ENCODE measurements around the gene RHBDL3.
A peak's percentile ranks its signal among the peaks of the same experiment; 100 is the strongest.
"Not testable (repeated sequence)": the region's sequence is repeated elsewhere in the genome, so short reads cannot be mapped to it uniquely, and the experiment has no call there.

Gene RHBDL3

DNA sequence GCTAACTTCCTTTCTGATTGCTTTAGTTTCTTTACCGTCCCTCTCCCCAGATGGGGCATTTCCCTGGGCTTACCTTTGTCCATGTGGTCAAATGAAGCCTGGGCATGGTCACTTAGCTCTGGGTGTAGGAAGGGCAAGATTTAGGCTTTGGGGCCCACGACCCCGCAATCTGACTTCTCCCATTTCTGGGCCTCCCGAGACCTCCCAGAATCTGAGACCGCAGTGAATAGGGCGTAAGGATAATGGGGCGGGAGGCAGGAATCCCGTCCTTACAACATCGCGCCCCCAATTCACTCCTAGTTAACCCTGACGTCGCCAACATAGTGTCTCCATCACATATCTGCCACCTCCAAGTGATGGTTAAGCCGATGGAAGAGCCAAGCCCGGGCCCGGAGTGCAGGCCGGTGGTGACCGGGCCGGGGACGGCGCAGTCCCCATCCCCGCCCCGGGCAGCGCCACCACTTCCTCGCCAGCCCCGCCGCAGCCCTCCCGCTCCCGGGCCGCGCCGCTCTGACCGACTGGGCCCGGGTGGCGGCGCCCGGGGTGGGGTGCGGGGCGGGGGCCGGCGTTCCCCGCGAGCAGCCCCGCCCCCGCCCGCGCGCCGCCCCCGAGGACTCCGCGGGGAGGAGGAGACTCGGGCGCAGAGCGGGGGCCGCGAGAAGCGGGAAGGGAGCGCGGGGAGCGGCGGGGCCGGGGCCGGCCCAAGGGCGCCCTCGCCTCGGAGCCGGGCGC lies at the start of gene RHBDL3:
Gene RHBDL3, plus strand, starts transcription at position 641 of the 732 bp plus-strand sequence. CDS start 358 bp downstream, outside the sequence.
- DNase-seq = no peak

GRCh38 chr17:32222621-32223020 lies 43.0 kb upstream of the RHBDL3 start:
- DNase-seq = no peak

GRCh38 chr17:32223703-32224102 lies 41.9 kb upstream of the RHBDL3 start:
- DNase-seq = no peak

DNA sequence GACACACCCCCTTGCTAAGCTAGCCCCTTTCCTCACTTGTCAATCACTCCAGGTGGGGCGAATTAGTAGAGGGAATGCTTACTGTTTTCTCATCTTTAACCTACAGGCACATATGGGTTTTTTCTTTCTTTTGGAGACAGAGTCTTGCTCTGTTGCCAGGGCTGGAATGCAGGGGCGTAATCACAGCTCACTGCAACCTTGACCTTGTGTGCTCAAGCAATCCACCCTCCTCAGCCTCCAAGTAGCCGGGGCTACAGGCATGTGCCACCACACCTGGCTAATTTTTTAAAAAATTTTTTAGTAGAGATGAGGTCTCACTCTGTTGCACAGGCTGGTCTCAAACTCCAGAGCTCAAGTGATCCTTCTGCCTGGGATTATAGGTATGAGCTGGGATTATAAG lies 38.7 kb upstream of the RHBDL3 start:
- no peak for DNase-seq

GRCh38 chr17:32227910-32228309 lies 37.7 kb upstream of the RHBDL3 start:
- DNase-seq = no peak

DNA sequence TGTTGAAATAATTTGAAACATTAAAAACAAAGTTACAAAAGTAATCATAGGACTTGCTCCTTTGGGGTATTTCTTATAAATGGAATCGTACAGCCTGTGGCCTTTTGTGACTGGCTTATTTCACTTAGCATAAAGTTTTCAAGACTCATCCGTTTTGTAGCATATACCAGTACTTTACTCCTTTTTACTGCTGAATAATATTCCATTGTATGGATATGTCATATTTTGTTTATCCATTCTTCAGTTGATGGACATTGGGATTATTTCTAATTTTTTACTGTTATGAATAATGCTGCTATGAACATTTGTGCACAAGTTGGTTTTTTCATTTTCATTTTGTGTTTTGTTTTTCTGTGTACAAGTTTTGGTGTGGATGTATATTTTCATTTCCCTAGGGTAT lies 30.0 kb upstream of the RHBDL3 start:
- DNase-seq = no peak

DNA sequence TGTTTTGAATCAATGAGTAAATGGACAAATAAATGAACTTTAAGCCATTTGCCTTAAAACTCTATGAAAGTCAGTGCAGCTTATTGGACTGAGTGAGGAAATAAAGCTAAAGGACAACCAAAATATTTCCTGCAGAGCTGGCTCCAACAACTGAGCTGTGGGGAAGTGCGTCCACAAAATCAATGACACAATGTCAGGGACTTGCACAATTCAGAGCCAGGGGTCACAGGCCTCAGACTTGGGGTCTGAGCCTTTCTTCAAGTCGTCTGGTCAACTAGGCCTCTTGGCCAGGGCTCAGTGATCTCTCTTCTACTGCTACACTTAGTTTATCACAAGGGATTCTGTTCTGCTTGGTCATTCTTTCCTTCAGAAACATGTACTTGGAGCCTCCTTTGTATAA lies 26.2 kb upstream of the RHBDL3 start:
- no peak for DNase-seq

DNA sequence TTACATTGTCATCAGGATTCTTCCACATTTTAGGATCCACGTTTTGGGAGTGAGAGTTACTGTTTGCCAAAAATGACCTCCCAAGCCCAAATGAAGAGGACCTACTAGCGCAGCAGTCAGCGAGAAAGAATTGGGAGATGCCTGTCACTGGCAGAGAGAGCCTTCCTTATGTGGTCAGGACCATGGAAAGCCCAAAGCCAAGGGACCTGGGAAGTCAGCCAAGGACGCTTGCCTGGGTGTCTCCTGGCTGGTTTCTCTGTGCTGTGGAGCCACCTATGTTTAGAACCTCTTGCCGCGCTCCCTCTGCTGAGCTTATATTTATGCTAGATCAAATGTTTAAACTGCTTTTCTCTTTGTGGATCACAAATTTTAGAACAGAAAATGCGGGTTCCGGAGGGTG lies 24.9 kb upstream of the RHBDL3 start:
- no peak for DNase-seq

DNA sequence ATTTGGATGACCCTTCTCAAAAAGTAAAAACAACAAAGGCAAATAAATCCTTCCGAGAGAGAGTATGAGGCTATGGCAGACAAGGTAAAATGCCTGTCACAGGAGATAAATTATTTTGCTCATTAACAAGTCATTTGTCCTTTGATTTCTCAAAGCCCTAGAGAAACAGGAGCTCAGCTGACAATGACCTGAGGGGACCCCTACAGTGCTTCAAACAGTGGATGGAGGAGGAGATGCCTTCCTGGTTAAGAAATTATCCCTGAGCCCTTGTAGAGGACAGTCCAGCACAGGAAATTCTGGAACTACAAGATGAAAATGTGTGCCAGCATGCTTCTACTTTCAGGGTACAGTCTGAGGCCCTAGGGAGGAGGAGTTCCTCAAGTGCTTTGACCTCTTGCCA lies 24.0 kb upstream of the RHBDL3 start:
- no peak for DNase-seq

- no peak for DNase-seq
Measured at GRCh38 chr17:32249475-32249874, 16.2 kb upstream of the RHBDL3 start.

DNA sequence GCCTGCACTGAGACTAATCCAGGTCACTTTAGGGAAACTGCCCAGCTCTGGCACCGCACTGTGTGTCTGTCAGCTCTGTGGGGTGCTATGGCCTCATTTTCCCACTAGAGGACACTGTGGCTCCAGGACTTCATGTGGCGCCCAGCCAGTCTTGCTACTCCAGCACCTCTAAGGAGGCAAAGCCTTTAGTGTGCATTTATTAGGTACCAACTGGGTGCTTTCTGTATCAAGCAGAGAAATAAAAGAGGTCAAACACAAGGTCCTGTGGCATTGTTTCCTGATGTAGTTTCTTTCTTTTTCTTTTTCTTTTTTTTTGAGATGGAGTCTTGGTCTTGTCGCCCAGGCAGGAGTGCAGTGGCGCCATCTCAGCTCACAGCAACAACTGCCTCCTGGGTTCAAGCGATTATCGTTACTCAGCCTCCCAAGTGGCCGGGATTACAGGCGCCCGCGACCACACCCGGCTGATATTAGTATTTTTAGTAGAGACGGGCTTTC lies 12.5 kb upstream of the RHBDL3 start:
- DNase-seq = peak; percentile 39

DNA sequence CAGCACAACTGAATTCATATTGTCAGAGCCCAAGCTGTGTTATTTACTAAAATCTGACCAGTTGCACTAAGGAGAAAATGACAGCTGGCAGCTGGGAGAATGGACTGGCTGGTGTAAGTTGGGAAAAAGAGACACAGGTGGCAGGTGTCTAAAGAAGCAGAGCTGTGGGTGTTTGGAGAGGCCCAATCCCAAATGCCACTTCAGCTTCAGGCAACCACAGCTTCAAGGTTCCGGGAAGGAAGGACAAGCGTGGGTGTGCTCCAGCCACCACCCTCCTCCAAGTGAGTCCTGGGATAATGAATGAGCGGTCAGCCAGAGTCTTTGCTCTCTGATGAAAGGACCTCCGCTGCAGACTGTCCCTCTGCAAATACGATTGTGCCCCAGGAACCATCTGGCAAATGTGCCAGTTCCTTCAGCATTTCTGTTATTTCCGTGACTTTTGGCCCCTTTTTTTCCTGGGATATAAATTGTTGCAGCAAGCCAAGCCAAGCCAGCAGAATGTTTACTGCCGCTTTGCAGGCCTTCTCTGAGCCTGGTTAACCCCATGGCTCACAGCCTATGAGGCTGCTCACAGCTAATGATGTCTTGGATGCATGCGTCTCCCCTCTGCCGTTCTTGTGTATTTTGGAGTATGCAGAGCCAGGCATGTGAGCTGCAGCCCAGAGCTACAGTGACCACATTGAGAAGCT lies 9.5 kb upstream of the RHBDL3 start:
- no peak for DNase-seq

DNA sequence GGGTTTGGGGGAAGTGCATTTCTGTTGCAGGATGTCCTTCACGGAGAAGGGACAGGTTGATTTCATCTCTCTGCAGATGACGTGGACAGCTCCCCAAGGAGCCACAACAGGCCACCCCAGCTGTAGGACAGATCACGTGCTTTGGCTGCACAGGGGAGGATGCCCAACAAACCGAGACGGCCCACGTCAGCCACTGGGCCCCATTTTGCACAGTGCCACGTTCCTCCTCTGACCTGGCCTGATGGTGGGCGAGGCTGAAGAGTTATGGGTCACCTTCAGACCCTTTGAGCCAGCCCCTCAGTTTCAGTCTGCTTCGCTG lies 9.0 kb upstream of the RHBDL3 start:
- no peak for DNase-seq

DNA sequence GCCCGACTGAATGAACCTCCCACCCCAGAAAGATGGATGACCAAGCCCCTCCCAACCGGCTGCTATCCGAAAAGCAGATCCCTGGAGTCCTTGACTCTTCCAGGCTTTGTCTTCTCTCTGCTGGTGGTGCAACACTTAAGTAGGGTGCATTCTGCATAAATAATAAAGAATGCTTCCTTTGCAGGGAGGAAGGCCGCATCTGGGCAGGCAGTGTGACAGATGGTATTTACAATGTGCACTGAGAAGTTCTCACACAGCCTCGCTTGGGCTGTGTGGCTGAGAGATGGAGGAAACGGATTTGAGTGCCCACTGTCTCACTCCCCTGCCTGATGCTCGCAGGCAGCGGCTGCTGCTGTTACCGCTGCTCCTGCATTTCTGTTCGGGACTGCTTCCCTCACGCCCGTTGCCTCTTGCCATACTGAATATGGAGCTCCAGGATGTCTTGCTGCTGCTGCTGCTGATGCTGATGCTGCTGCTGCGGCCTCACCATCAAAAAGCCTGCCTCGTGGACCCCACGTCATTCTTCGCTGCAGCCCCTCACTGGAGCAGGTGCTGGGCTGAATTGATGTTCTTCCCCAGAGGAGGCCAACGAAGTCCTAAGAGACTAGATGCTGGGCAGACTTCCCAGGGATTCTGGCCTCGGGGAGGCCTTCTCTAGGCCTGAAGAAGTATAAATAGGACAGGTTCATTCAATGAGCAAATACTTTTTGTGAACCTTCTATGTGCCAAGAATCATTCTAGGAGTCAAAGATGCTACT lies 7.1 kb upstream of the RHBDL3 start:
- DNase-seq = no peak

DNA sequence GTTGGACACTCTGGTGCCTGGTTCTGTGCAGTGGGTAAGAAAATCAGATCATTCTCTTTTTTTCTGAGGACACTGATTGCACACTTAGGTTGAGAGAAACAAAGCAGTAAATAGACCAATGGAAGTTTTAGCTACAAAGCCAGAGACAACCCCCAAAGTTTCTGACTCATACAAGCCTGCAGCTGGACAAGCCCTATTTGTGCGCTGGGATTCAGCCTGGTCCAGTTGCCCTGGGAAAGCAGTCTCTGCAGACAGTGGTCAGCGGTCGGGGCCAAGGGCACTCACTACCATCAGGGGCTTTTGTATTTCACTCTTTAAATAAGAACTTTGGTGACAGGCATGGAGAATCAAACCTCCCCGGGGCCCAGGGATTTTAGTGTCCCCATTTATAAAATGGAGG lies 6.0 kb upstream of the RHBDL3 start:
- no peak for DNase-seq

DNA sequence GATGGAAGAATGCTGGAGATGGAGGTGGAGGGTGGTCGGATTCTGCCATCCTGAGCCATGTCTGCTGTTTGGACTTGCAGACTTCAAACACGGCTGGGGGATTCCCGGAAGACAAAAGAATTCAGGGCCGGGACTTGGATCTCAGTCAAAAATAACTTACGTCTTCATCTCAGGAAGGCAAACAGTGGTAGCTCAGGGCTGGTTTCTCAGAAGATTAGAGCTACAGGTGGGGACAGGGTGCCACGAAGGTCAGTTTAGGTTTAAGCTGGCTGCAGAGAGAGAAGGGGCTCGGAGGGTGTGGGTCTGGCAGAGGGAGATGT lies 4.3 kb upstream of the RHBDL3 start:
- DNase-seq = no peak

- no peak for DNase-seq
Measured at GRCh38 chr17:32261936-32262510, 3.6 kb upstream of the RHBDL3 start.

- DNase-seq = not testable (repeated sequence)
Measured at GRCh38 chr17:32263515-32263914, 2.1 kb upstream of the RHBDL3 start.

DNA sequence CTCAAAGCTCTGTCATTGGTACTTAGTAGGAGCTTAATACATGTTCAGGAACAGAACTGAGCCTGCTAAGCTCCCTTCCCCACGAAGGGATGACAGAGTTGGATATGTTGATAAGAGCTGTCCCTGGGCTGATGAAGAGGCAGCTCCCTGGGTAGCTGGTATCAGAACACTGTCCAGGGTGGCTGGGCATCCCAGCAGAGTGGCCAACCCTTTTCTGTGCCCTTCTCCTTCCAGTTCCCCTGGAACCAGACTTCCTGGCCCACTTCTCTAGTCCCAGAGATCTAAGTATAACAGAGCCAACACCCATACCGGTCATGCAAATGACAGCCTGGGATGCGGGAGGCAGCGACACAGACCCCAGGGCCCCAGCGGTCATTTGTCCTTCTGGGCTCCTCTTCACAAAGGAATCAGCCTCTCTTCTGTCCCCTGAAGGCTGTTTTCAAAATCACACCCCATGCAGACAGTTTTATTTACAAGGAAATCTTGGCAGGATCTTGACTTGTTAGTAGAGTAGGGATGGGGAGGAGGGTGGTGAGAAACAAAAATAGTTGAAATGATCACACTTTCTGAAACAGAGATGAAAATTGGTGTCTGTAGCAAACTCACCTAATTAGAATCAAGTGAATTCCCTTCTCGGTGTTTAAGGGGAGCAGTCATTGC lies 1.4 kb upstream of the RHBDL3 start:
- DNase-seq = no peak

- no peak for DNase-seq
Measured at GRCh38 chr17:32264823-32265191, 825 bp upstream of the RHBDL3 start.

- no peak for DNase-seq
Measured at GRCh38 chr17:32266051-32266388, 388 bp downstream of the RHBDL3 start.

DNA sequence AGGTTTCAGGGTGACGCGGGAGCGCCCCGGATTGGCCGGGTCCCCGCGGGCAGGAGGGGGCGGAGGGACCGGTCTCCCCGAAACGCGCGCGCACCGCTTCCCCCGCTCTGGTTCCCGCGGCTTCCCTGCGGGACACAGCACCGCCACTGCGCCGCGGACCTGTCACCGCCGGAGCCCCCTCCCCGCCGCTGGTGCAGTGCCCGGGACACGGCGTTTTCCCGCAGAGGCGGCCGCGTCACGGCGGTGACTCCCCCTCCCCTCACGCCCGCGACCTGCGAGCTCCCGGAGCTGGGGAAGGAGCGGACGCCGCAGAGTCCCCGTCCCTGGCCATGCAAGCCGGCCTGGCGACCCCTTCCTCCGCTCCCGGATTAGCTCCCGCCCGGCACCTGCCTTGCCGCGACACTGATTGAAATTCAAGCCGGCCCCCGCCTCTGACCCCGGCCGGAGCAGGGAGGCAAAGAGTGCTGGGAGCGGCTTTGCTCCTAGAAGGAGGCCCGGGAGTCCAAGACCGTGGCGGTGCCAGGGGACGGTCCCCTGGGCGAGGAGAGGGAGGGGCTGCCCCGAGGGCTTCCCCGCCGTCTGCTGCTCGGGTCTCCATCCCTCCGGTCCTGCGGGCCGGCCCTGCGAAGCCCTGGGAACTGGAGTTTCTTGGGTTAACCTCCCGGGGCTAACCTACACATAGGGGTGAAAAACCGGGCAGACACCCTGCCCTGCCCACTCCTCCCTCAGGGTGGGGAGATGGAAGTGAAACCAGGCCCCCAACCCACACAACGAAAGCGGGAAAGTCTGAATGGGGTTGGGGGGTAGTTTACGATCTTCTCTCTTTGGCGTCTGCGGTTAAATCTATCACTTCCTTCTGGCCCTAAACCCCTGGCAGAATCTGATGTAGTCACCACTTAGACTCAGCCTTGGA lies 1.0 kb downstream of the RHBDL3 start:
- DNase-seq = no peak

Measured in activated effector memory CD4-positive, alpha-beta T cell treated with Interleukin-2 at 50 U/mL for 16 hours (primary cell).